ENCODE results near the gene CCL18.

DNA sequence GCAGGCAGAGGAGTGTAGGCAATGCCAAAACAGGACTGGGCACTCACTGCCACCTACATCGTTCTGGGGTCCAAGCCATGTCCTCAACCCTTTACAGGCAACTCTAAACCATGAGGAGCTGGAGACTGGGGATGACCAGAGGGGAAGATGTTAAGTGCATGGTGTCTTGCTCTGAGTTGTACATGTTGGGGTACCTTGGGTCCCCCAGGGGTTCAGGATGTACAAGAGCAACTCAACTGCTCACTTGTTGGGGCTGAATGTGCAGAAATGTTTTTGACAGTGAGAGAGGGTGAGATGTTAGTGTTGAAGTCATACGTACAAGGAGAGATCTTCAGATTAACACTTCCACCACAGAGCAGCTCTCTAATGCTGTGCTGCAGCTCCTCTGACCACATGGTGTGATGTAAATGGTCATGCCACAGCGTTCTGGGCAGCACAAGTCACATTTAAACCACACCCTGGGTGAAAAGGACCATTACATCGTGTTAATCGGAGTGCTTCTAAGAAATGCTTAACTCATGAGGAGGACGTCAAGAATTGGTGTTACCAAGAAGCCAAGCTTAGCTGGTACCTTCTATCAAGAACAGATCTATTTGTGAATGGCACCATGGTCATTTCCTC, 2.4 kb downstream of the CCL18 start:
- TF ChIP-seq, protein P1, sequence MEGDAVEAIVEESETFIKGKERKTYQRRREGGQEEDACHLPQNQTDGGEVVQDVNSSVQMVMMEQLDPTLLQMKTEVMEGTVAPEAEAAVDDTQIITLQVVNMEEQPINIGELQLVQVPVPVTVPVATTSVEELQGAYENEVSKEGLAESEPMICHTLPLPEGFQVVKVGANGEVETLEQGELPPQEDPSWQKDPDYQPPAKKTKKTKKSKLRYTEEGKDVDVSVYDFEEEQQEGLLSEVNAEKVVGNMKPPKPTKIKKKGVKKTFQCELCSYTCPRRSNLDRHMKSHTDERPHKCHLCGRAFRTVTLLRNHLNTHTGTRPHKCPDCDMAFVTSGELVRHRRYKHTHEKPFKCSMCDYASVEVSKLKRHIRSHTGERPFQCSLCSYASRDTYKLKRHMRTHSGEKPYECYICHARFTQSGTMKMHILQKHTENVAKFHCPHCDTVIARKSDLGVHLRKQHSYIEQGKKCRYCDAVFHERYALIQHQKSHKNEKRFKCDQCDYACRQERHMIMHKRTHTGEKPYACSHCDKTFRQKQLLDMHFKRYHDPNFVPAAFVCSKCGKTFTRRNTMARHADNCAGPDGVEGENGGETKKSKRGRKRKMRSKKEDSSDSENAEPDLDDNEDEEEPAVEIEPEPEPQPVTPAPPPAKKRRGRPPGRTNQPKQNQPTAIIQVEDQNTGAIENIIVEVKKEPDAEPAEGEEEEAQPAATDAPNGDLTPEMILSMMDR (conservative IDR thresholded peaks at IDR 0.05; ENCODE audit: low read length), result no peak
- TF ChIP-seq EZH2phosphoT487 (IDR thresholded peaks at IDR 0.05; ENCODE audit: borderline replicate concordance, low read depth, low read length), result no peak
